HUDEP-2 (cell line): ENCODE measurements around the gene S1PR4.
"Not testable (repeated sequence)": the region's sequence is repeated elsewhere in the genome, so short reads cannot be mapped to it uniquely, and the experiment has no call there.

Experiments used
- DNase-seq, 76 experiments: peaks; one replicate each; lab custom pipeline; 2025; ENCODE audit not compliant: unreplicated experiment in 76 of 76; lab: John Stamatoyannopoulos, UW

The S1PR4 gene

GRCh38 chr19:3176715-3177501 is 1.7 kb upstream of the S1PR4 start:
- DNase-seq, result peak in 71 of 76 experiments; percentile 36 to 91 (median 75)

- peak in 45 of 76 experiments; percentile 43 to 97 (median 62) for DNase-seq
Measured at GRCh38 chr19:3178973-3179738, 587 bp downstream of the S1PR4 start.

GRCh38 chr19:3179739-3180293 is 1.2 kb downstream of the S1PR4 start:
- peak in 30 of 76 experiments; percentile 17 to 97 (median 49) for DNase-seq

GRCh38 chr19:3183721-3184641 is 5.4 kb downstream of the S1PR4 start:
- DNase-seq, result peak in 64 of 76 experiments; percentile 25 to 90 (median 51)

- DNase-seq, result peak in 49 of 76 experiments; percentile 55 to 97 (median 75)
Measured at GRCh38 chr19:3184847-3185460, 6.4 kb downstream of the S1PR4 start.

GRCh38 chr19:3185461-3186159 is 7.0 kb downstream of the S1PR4 start, which contains the start of gene NCLN:
TSS of gene NCLN (plus strand) at chr19:3185930. CDS start at chr19:3186031, 101 bp downstream.
- DNase-seq, result peak in 74 of 76 experiments; percentile 70 to 99 (median 94)

- peak in 4 of 76 experiments; percentile 32 to 63 (median 46) for DNase-seq
Measured at GRCh38 chr19:3186160-3186688, 7.7 kb downstream of the S1PR4 start.

GRCh38 chr19:3186891-3187661 is 8.5 kb downstream of the S1PR4 start:
- DNase-seq, result peak in 2 of 76 experiments; percentile 32

GRCh38 chr19:3187662-3188511 is 9.3 kb downstream of the S1PR4 start:
- DNase-seq, result no peak

- DNase-seq, result no peak
Measured at GRCh38 chr19:3188627-3189596, 10.3 kb downstream of the S1PR4 start.

- peak in 6 of 76 experiments; percentile 13 to 27 (median 20) for DNase-seq
Measured at GRCh38 chr19:3189702-3190469, 11.3 kb downstream of the S1PR4 start.

GRCh38 chr19:3190470-3190770 is 11.9 kb downstream of the S1PR4 start:
- no peak for DNase-seq

- DNase-seq, result no peak
Measured at GRCh38 chr19:3190921-3191805, 12.6 kb downstream of the S1PR4 start.

GRCh38 chr19:3191806-3192104 is 13.2 kb downstream of the S1PR4 start:
- not testable (repeated sequence) for DNase-seq

- DNase-seq, result no peak
Measured at GRCh38 chr19:3192228-3192635, 13.7 kb downstream of the S1PR4 start.
